HG03521 (cell line): Measurements from ENCODE around the gene PGAP3.

Source experiments
- ATAC-seq: cut with Tn5 transposase; IDR thresholded peaks from one replicate; pipeline ENCODE4 v1.9.1; 2021; ENCODE audit warnings: mild to moderate bottlenecking, moderate library complexity; ENCODE audit not compliant: unreplicated experiment

Gene PGAP3

DNA sequence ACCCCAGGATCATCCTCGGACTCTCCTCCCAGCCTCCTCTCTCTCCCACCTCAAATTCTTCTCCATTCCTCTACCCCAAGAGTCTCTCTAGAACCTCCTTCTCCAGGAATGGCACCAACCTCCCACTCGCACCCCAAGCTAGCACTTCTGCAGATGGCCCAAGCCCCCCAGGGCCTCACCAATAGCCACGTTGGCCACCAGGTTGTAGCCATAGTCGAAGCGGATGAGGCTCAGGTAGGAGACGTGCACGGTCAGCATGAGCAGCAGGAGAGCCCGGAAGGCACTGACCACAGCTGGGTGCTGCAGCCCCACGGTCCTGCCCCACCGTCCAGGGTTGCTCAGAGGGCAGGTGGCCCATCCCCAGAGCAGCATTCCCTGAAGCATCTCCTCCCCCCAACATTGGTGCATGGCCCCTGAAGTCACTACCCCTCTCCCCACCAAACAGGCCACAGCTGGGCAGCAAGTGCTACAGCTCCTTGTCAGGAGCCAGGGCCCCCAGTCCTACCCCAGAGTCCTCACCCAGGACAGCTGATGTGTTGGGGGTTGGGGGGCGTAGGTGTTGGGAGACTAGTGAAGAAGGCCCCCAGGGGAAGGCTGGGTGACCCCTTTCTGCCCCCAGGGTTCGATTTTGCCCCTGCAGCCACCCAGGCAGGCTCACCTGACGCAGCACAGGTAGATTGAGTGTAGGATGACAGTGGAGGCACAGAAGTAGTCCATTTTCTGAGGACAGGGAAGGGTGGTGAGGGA is 14.3 kb downstream of the PGAP3 start:
- no peak for ATAC-seq

DNA sequence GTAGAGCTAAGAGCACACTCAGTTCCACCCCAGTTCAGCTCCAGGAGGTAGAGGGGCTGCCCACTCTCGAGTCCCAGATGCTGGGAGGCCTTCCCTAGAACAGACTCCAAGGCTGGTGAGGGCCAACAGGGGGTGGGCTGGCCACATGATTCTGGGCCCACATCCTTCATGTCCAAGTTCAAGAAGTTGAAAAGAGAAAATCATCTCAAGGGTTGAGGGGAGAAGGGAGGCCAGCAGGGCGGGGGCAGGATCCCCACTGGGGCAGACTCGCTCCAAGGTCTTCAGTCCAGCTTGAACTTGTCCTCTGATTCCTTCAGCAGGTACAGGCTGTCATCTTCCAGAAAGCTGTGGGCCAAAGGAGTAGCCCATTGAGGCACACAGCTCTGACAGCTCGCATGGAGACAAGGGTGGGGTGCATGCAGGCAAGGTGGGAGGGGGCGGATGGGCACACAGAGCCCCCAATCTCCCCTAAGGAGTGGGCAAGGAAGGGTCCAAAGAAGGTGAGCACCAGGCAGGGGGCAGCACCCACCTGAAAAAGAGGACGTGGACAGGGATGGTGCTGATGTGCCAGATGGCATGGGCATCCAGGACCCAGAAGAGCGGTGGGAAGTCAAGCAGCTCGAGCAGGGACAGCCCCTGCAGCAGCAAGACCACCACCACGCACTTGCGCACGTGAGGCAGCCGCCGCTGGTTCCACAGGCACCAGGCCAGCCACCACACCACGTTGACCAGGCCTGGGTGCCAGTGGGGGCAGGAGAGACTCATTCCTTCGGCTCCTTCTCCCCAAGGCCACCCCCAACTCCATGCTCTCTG is 15.1 kb downstream of the PGAP3 start:
- no peak for ATAC-seq

DNA sequence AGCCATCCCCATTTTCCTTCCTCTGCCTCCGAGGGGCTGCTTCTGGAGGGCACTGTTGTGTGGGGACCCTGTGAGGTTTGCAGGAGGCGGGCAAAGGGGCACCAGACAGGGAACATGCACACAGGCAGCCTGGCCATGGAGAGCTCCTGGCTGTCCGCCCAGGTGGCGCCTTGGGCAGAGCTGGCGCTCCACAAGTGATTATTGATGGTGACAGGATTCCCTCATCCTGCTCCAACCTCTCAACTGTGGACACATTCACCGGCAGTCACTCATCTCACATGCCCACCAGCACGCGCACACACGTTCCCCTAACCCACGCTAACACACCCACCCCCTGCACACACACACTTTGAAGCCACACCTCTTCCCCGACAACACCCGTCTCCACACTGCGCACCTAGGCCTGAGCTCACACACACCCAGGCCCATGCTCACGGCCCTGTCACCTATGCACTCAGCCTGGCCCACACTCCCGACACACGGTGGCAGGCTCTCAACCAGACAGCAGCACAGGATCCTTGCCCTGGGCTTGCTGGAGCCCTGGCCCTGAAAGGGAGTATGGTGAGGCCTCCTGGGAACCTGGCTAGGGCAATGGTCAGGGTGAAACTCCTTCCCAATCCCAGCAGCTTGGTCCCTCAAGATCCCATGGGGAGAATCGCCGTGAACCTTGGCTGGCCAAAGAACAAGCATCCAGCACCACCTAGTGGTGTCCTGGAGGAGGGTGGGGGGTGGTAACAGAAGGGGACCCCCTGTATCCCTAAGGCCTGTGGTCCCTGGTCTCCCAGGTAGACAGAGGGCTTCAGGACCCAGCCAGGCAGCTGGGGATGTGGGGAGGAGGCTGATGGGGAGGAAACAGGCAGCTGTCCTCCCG is 16.0 kb downstream of the PGAP3 start:
- ATAC-seq = no peak

DNA sequence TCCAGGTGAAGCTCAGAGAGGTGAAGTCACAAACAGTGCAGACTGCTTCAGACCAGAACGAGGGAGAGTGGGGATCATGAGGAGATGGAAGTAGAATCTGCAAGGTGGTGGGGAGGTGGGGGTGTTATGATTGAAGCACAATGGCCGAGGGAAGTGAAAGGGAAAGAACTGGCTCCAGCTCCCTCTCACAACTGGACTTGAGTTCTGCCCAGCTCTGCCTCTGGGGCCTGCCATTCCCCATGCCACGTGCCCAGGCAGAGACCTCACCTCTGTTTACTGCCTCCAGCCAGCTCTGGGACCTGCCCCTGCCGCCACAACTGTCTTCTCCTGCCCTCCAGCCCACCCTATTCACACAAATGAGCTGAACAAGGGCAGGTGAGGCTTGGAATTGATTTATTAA is 17.1 kb downstream of the PGAP3 start:
- ATAC-seq = no peak

DNA sequence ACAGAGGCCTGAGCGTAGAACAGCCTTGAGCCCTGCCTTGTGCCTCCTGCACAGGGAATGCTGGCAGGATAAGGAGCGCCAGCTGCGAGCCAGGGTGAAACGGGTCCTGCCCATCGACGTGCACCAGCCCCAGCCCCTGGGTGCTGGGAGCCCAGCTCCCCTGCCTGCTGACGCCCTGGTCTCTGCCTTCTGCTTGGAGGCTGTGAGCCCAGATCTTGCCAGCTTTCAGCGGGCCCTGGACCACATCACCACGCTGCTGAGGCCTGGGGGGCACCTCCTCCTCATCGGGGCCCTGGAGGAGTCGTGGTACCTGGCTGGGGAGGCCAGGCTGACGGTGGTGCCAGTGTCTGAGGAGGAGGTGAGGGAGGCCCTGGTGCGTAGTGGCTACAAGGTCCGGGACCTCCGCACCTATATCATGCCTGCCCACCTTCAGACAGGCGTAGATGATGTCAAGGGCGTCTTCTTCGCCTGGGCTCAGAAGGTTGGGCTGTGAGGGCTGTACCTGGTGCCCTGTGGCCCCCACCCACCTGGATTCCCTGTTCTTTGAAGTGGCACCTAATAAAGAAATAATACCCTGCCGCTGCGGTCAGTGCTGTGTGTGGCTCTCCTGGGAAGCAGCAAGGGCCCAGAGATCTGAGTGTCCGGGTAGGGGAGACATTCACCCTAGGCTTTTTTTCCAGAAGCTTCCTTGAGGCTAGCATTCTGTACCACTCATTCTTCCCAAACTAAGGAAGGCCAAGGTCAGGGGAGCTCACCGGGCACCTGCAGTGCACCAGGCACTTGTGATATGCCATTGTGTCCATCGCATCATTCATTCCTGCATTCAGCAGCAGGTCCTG is 17.7 kb downstream of the PGAP3 start:
- no peak for ATAC-seq

DNA sequence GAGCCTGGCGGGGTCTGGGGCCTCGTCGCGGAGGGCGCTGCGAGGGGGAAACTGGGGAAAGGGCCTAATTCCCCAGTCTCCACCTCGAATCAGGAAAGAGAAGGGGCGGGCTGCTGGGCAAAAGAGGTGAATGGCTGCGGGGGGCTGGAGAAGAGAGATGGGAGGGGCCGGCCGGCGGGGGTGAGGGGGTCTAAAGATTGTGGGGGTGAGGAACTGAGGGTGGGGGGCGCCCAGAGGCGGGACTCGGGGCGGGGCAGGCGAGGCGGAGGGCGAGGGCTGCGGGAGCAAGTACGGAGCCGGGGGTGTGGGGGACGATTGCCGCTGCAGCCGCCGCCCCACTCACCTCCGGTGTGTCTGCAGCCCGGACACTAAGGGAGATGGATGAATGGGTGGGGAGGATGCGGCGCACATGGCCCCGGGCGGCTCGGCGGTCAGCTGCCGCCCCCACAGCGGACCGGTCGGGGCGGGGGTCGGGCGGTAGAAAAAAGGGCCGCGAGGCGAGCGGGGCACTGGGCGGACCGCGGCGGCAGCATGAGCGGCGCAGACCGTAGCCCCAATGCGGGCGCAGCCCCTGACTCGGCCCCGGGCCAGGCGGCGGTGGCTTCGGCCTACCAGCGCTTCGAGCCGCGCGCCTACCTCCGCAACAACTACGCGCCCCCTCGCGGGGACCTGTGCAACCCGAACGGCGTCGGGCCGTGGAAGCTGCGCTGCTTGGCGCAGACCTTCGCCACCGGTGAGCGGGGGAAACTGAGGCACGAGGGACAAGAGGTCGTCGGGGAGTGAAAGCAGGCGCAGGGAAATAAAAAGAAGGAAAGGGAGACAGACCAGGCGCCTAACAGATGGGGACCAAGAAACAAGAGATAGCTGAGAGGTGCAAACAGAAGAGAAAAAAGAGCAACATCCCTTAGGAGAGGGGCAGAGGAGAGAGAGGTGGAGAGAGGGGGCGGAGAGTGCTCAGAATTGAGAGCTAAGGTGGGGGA is 19.6 kb downstream of the PGAP3 start, which contains the start of gene PNMT:
TSS of gene PNMT (plus strand) at position 509 of the 980 bp plus-strand sequence. CDS start at position 532, 23 bp downstream.
- ATAC-seq = no peak

DNA sequence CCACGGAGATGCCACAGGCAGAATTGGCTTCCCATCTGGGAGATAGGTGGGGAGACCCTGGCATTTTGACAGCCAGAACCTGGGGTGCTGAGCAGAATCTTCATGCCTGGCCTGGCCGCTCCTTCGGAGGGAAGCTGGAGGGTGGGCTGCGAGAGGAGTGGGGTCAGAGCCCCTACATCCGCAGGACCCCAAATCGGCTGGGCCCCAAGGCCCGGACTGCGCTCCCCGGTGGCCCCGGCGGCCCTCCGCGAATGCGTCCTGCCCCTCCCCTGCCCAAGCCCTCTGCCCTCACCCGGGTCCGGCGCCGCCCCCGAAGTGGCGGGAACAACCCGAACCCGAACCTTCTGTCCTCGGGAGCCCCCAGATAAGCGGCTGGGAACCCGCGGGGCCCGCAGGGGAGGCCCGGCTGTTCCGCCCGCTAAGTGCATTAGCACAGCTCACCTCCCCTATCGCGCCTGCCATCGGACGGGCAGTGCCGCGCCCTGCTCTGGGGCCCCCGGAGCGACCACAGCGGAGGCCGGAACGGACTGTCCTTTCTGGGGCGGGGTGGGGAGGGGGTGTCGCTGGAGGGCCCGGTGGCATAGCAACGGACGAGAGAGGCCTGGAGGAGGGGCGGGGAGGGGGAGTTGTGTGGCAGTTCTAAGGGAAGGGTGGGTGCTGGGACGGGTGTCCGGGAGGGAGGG is 20.5 kb downstream of the PGAP3 start:
- ATAC-seq = no peak

DNA sequence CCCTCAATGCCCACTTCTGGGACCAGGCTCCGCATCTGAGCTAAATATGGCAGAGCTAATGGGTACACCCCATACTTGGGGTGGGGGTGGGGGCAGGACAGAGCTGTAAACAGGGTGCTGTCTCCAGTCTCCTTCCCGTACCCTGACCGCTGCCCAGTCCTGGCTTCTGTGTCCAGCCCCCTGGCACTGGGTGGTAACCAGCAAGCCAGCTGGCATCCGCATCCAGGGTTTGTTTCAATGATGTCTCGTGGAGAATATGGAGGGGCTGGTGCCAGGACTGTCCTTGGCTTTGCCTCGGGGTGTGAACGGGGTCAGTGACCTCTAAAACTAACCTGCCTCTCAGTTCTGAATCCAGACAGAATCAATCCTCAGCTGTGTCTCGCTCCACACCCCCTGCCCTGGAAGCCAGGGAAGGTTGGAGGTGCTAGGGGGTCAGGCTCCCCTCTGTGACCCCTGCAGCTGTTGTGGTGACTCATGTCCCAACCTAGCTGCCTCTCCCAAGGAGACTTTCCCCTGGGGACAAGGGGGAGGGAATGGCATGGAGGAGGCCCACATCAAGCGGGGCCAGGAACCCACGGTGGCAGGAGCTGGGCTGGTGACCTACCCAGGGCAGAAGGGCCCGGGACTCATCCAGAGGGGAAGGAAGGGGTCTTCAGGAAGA is 21.1 kb downstream of the PGAP3 start:
- ATAC-seq = no peak

DNA sequence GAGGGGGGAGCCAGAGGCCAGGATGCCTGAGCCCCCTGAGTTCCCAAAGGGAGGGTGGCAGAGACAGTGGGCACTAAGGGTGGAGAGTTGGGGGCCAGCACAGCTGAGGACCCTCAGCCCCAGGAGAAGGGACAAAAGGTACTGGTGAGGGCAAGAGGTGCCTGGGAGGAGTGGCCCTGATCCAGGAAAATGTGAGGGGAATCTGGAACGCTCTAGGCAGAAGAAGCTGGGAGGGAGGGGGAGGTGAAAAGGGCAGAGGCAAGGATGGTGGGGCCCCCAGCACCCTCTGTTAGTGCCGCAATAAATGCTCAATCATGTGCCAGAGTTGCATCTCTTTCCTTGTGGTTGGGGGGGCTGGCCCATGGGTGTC is 21.6 kb downstream of the PGAP3 start:
- ATAC-seq = no peak

DNA sequence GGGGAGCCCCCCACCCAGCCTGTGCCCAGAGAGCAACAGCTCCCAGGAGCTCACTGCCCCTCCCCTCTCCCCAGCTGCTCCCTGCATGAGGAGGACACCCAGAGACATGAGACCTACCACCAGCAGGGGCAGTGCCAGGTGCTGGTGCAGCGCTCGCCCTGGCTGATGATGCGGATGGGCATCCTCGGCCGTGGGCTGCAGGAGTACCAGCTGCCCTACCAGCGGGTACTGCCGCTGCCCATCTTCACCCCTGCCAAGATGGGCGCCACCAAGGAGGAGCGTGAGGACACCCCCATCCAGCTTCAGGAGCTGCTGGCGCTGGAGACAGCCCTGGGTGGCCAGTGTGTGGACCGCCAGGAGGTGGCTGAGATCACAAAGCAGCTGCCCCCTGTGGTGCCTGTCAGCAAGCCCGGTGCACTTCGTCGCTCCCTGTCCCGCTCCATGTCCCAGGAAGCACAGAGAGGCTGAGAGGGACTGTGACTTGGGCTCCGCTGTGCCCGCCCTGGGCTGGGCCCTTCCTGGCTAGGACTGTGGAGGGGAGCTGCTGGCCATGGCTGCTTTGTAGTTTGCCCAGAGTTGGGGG is 22.1 kb downstream of the PGAP3 start:
- no peak for ATAC-seq

DNA sequence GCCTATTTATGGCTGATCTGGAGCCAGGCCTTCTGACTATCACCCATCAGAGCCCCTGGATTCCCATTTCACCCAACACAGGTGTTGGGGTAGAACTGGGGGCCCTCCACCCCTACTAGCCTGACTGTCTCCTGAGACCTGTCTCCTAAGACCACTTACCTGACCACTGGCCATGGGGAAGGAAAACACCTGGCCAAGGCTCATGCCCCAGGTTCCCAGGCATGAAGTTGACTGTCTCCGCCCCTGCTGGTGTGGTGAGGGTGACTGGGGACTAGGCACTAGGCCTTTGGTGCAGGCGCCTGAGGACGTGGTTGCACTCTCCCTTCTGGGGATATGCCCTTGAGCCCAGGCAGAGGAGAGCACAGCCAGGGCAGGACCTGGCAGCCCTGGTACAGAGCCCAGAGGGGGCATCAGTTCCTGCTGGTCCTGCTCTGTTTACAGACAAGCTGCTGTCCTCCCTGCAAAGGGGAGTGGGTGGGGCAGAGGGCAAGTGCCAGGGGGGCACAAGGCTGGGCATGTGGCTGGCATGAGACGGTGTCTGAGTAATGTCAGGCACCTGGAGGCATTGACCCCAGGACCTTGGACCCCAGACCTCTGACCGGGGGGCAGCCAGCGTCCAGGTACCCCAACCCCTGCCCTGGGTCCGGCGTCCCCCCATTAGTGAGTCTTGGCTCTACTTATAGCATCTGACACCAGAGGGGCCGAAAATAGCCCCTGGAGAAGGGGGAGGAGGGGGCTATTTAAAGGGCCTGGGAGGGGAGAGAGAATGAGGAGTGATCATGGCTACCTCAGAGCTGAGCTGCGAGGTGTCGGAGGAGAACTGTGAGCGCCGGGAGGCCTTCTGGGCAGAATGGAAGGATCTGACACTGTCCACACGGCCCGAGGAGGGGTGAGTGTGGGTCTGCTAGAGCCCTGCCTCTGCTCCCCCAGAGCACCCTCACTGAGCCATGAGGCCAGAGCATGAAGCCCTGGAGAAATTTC is 23.0 kb downstream of the PGAP3 start, which contains the start of gene TCAP:
TSS of gene TCAP (plus strand) at position 769 of the 981 bp plus-strand sequence. CDS start at position 780, 11 bp downstream.
- no peak for ATAC-seq

DNA sequence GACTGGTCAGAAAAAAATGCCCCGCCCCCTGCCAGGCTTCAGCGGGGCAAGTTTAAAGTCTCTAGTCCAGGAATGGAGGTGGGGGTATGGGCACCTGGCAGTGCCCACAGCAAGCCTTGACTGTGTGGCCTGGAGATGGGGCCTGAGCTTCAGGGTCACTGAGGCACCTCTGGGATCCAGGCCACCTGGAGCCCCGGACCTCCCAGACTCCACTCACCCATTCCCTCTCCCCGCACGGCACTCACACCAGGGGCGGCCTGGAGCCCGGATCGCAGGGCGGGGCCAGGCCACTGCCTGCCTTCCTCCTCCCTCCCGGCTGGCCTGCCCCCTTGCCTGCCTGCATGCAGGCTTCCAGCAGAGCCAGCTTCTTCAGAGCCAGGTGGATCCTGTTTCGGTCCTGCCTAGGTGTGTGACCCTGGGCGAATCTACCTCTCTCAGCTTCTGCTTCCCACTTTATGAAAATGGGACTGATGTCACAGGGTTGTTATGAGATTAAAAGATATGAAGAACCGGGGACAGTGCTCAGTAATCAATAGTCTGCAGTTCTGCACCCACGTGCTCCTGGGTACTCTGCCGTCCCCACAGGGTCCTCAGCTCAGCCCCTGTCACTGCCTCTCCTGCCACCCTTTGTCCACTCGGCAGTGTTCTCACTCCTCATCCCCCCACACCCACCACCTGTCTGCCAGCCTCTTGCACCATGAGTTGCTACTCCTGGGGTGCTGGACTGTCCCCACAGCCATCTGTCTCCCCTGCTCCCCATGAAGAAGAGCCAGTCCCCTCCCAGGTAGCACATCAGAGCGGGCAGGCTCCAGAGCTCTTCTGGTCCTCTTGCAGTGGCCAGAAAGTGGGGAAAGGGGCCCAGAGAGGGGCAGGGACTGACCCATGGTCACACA is 23.9 kb downstream of the PGAP3 start:
- no peak for ATAC-seq

DNA sequence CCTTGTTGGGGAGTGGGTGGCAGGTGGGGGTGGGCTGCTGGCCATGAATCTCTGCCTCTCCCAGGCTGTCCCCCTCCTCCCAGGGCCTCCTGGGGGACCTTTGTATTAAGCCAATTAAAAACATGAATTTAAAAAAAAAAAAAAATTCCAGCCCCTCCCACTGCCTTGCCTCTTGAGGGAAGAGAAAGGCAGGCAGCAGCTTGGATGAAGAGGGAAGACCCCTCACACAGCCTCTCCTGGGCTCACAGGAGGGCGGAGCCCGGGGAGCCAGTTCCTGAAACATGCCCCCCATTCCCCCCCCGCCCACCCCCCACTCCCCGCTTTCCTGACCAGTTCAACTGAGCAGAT is 24.5 kb downstream of the PGAP3 start:
- ATAC-seq = no peak

DNA sequence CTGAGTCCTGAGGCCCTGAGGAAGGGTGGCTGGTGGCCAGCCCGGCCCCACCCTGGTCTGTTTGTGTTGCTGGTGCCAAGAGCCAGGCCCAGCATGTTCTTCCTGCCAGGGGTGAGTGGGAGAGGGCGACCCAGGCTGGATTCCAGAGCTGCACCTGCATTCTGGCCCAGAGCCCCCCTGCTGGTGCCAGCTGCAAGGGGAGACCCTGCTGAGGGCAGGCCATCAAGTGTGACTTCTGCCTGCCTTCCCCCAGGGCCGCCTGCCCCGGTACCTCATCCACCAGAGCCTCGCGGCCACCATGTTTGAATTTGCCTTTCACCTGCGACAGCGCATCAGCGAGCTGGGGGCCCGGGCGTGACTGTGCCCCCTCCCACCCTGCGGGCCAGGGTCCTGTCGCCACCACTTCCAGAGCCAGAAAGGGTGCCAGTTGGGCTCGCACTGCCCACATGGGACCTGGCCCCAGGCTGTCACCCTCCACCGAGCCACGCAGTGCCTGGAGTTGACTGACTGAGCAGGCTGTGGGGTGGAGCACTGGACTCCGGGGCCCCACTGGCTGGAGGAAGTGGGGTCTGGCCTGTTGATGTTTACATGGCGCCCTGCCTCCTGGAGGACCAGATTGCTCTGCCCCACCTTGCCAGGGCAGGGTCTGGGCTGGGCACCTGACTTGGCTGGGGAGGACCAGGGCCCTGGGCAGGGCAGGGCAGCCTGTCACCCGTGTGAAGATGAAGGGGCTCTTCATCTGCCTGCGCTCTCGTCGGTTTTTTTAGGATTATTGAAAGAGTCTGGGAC is 25.1 kb downstream of the PGAP3 start:
- no peak for ATAC-seq
